HepG2 (cell line): ENCODE measurements around the gene ATP2A2. TPM values are rescaled to one million over a fixed set of nuclear protein-coding genes. Genes with fewer than 3 reads are reported as not detected.

Source experiments
- ADNP ChIP-seq: sonication (generic); formaldehyde crosslinking; IDR thresholded peaks from 2 replicates; pipeline ENCODE4 v1.4.0; 2020; ENCODE audit warnings: missing genetic modification reagents
- CC2D1A ChIP-seq: sonication (generic); formaldehyde crosslinking; IDR thresholded peaks from 2 replicates; pipeline ENCODE4 v1.8.1; 2023; ENCODE audit warnings: mild to moderate bottlenecking, missing genetic modification reagents
- FOXJ3 ChIP-seq: sonication (generic); formaldehyde crosslinking; IDR thresholded peaks from 2 replicates; pipeline ENCODE4 v1.4.0; 2020; ENCODE audit warnings: missing genetic modification reagents, mild to moderate bottlenecking, borderline replicate concordance
- HNF1B ChIP-seq: sonication (generic); formaldehyde crosslinking; IDR thresholded peaks from 2 replicates; pipeline ENCODE4 v1.5.1; 2020; ENCODE audit warnings: mild to moderate bottlenecking, moderate library complexity, missing genetic modification reagents
- MAFG ChIP-seq: sonication (generic); formaldehyde crosslinking; IDR thresholded peaks from 2 replicates; pipeline ENCODE4 v1.5.1; 2020; ENCODE audit warnings: mild to moderate bottlenecking, missing genetic modification reagents
- NFE2L2 ChIP-seq: fragments of 150-350 bp; IDR thresholded peaks from 2 replicates; pipeline ENCODE4 v1.6.1; 2014; ENCODE audit warnings: low read length
- SIN3A ChIP-seq: IDR thresholded peaks from 2 replicates; pipeline ENCODE4 v1.6.1; 2011; ENCODE audit warnings: low read depth, mild to moderate bottlenecking, control low read depth, low read length, borderline replicate concordance
- TEAD3 ChIP-seq: optimal IDR thresholded peaks from 2 replicates; pipeline ENCODE3; 2016; ENCODE audit warnings: borderline replicate concordance
- ZBED4 ChIP-seq: sonication (generic); formaldehyde crosslinking; IDR thresholded peaks from 2 replicates; pipeline ENCODE4 v1.4.0; 2020; ENCODE audit warnings: missing genetic modification reagents, borderline replicate concordance
- ZBTB21 ChIP-seq: sonication (generic); formaldehyde crosslinking; IDR thresholded peaks from 2 replicates; pipeline ENCODE4 v1.4.0; 2020; ENCODE audit warnings: missing genetic modification reagents
- ZNF234 ChIP-seq: sonication (generic); formaldehyde crosslinking; conservative IDR thresholded peaks from 2 replicates; pipeline ENCODE4 v1.5.1; 2020; ENCODE audit warnings: mild to moderate bottlenecking, missing genetic modification reagents
- ZNF567 ChIP-seq: sonication (generic); formaldehyde crosslinking; IDR thresholded peaks from 2 replicates; pipeline ENCODE4 v1.8.1; 2023; ENCODE audit warnings: mild to moderate bottlenecking, missing genetic modification reagents, borderline replicate concordance
- ZNF574 ChIP-seq: sonication (generic); formaldehyde crosslinking; IDR thresholded peaks from 2 replicates; pipeline ENCODE4 v1.4.0; 2020; ENCODE audit warnings: missing genetic modification reagents
- ZNF782 ChIP-seq: sonication (generic); formaldehyde crosslinking; IDR thresholded peaks from 2 replicates; pipeline ENCODE4 v1.4.0; 2020; ENCODE audit warnings: missing genetic modification reagents, mild to moderate bottlenecking, borderline replicate concordance
- polyA plus RNA-seq, 8 experiments: library from polyadenylated mRNA; depleted of rRNA in 3 of 8; stranded (reverse) in 7 of 8; unstranded in 1 of 8; fragments of >200 nt; fragmentation: Illumina TruSeq in 4 of 8; extraction: Trizol in 4 of 8; gene quantifications; 2 replicates each; pipeline versions ENCODE4 v1.2.1 to v1.2.3, GENCODE V29; 2011 to 2016; ENCODE audit warnings: low read depth in 4 of 8, missing spikeins in 1 of 8, mixed read lengths in 1 of 8; ENCODE audit not compliant: insufficient read depth in 1 of 8
- total RNA-seq, 5 experiments: library from RNA; depleted of rRNA; stranded (reverse); fragments of >200 nt; fragmentation: Illumina TruSeq; extraction: Trizol; gene quantifications; 2 replicates each; pipeline ENCODE4 v1.2.3, GENCODE V29; 2016; ENCODE audit warnings: low read depth in 1 of 5
- TF ChIP-seq, protein P1 (sequence below): sonication (generic); formaldehyde crosslinking; IDR thresholded peaks from 2 replicates; pipeline ENCODE4 v1.4.0; 2020; ENCODE audit warnings: missing genetic modification reagents
- TF ChIP-seq, protein P2 (sequence below): sonication (generic); formaldehyde crosslinking; IDR thresholded peaks from 2 replicates; pipeline ENCODE4 v1.4.0; 2020; ENCODE audit warnings: missing genetic modification reagents, borderline replicate concordance
- TF ChIP-seq, protein P3 (sequence below): sonication (generic); formaldehyde crosslinking; IDR thresholded peaks from 2 replicates; pipeline ENCODE4 v1.8.1; 2023; ENCODE audit warnings: mild to moderate bottlenecking, missing genetic modification reagents

ATP2A2 gene
- total and polyA plus RNA-seq, 2 of the 13 experiments (the other 11 are each of a cell fraction or from before 2014, with no cell fraction given) = 35.4 to 85.5 TPM

DNA sequence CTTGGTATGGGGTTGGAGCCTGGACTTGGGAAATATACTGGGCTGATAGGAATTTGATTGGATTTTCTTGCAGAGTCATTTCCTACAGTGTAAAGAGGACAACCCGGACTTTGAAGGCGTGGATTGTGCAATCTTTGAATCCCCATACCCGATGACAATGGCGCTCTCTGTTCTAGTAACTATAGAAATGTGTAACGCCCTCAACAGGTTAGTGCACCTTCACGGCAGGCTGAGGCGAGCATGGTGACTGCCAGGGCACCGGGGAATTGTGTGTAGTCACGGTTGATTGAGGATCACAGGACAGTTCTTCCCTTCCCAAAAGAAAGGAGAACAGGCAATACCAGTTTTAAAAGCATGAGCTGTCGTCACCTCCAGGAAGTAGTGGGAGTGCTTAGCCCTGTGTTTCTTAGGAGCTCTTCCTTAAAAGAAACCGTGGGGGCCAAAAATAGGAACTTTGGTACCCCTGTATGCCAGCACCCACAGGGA lies 64.2 kb downstream of the ATP2A2 start (continued):
- TF ChIP-seq ZNF567 (0 out of 2 replicates have a peak, but pooled peaks have one; percentile 28), ZNF782 (no peak), CC2D1A (CRISPR knock-in tag) (no peak), ZNF234 (CRISPR knock-in tag) (no peak), ZBED4 (CRISPR knock-in tag) (peak; percentile 46; the same call in 1 of the 2 replicates), ADNP (CRISPR knock-in tag) (no peak), ZBTB21 (CRISPR knock-in tag) (no peak), TEAD3 (CRISPR knock-in tag) (peak; percentile 76), FOXJ3 (CRISPR knock-in tag) (peak; percentile 46; the same call in 1 of the 2 replicates), HNF1B (CRISPR knock-in tag) (peak; percentile 42; the same call in 1 of the 2 replicates), NFE2L2 (peak; percentile 91), MAFG (no peak), ZNF574 (CRISPR knock-in tag) (peak; percentile 40; the same call in 1 of the 2 replicates), SIN3A (0 out of 2 replicates have a peak, but pooled peaks have one; percentile 56)
- TF ChIP-seq, protein P1, sequence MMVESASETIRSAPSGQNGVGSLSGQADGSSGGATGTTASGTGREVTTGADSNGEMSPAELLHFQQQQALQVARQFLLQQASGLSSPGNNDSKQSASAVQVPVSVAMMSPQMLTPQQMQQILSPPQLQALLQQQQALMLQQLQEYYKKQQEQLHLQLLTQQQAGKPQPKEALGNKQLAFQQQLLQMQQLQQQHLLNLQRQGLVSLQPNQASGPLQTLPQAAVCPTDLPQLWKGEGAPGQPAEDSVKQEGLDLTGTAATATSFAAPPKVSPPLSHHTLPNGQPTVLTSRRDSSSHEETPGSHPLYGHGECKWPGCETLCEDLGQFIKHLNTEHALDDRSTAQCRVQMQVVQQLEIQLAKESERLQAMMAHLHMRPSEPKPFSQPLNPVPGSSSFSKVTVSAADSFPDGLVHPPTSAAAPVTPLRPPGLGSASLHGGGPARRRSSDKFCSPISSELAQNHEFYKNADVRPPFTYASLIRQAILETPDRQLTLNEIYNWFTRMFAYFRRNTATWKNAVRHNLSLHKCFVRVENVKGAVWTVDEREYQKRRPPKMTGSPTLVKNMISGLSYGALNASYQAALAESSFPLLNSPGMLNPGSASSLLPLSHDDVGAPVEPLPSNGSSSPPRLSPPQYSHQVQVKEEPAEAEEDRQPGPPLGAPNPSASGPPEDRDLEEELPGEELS = peak; percentile 59
- TF ChIP-seq, protein P2, sequence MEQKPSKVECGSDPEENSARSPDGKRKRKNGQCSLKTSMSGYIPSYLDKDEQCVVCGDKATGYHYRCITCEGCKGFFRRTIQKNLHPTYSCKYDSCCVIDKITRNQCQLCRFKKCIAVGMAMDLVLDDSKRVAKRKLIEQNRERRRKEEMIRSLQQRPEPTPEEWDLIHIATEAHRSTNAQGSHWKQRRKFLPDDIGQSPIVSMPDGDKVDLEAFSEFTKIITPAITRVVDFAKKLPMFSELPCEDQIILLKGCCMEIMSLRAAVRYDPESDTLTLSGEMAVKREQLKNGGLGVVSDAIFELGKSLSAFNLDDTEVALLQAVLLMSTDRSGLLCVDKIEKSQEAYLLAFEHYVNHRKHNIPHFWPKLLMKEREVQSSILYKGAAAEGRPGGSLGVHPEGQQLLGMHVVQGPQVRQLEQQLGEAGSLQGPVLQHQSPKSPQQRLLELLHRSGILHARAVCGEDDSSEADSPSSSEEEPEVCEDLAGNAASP (CRISPR knock-in tag) = peak; percentile 48; the same call in 1 of the 2 replicates
- TF ChIP-seq, protein P3, sequence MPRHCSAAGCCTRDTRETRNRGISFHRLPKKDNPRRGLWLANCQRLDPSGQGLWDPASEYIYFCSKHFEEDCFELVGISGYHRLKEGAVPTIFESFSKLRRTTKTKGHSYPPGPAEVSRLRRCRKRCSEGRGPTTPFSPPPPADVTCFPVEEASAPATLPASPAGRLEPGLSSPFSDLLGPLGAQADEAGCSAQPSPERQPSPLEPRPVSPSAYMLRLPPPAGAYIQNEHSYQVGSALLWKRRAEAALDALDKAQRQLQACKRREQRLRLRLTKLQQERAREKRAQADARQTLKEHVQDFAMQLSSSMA = no peak
